Mesenchymal stem cell (in vitro differentiated cells and primary cell): Measurements from ENCODE around the gene MKS1.

Experiments
- DNase-seq: peaks from one replicate; pipeline ENCODE4 v3.0.0-alpha.2; 2013
- H2AFZ ChIP-seq: one replicate; pipeline ENCODE4 v1.6.1; 2013; ENCODE audit warnings: low read depth, mild to moderate bottlenecking, control low read depth, inconsistent platforms, low read length, moderate library complexity
- H2AK5ac ChIP-seq: 2 replicates; pipeline ENCODE4 v1.6.1; 2013; ENCODE audit warnings: low read length, moderate library complexity, mild to moderate bottlenecking, inconsistent platforms; ENCODE audit not compliant: severe bottlenecking
- H2BK120ac ChIP-seq: one replicate; pipeline ENCODE4 v1.6.1; 2013; ENCODE audit warnings: low read depth, mild to moderate bottlenecking, inconsistent platforms, low read length, moderate library complexity
- H2BK12ac ChIP-seq, 2 experiments: one replicate each; pipeline ENCODE4 v1.6.1; 2013; ENCODE audit warnings: inconsistent platforms in 2 of 2, low read length in 2 of 2, mild to moderate bottlenecking in 2 of 2, moderate library complexity in 2 of 2, control low read depth in 1 of 2
- H2BK15ac ChIP-seq: one replicate; pipeline ENCODE4 v1.6.1; 2013; ENCODE audit warnings: mild to moderate bottlenecking, low read depth, inconsistent platforms; ENCODE audit not compliant: poor library complexity, severe bottlenecking
- H2BK5ac ChIP-seq: 2 replicates; pipeline ENCODE4 v1.6.1; 2013; ENCODE audit warnings: low read depth, mild to moderate bottlenecking, low read length, control low read depth, inconsistent platforms; ENCODE audit not compliant: poor library complexity, severe bottlenecking
- H3K14ac ChIP-seq, 2 experiments: one replicate each; pipeline ENCODE4 v1.6.1; 2013; ENCODE audit warnings: inconsistent platforms in 2 of 2, low read length in 2 of 2, control low read depth in 1 of 2, mild to moderate bottlenecking in 1 of 2, moderate library complexity in 1 of 2
- H3K18ac ChIP-seq, 2 experiments: one replicate each; pipeline ENCODE4 v1.6.1; 2013; ENCODE audit warnings: inconsistent platforms in 2 of 2, low read length in 2 of 2, control low read depth in 1 of 2, low read depth in 1 of 2, mild to moderate bottlenecking in 1 of 2
- H3K23ac ChIP-seq, 2 experiments: one replicate each; pipeline ENCODE4 v1.6.1; 2013; ENCODE audit warnings: inconsistent platforms in 2 of 2, low read length in 2 of 2, mild to moderate bottlenecking in 2 of 2, moderate library complexity in 2 of 2, control low read depth in 1 of 2
- H3K27ac ChIP-seq: 2 replicates; pipeline ENCODE4 v1.5.1; 2013; ENCODE audit warnings: mild to moderate bottlenecking, moderate library complexity, low read length, control low read depth, inconsistent platforms; ENCODE audit not compliant: poor library complexity, severe bottlenecking
- H3K27me3 ChIP-seq, 2 experiments: 2 replicates each; pipeline versions ENCODE4 v1.6.1 to v1.7.0; 2013; ENCODE audit warnings: low read length in 2 of 2, mild to moderate bottlenecking in 2 of 2, moderate library complexity in 2 of 2, control low read depth in 1 of 2, inconsistent platforms in 1 of 2; ENCODE audit not compliant: control insufficient read depth in 1 of 2, insufficient read depth in 1 of 2
- H3K36me3 ChIP-seq, 2 experiments: 2 replicates each; pipeline versions ENCODE4 v1.6.1 to v1.7.0; 2013; ENCODE audit warnings: low read length in 2 of 2, control low read depth in 1 of 2, inconsistent platforms in 1 of 2, low read depth in 1 of 2, mild to moderate bottlenecking in 1 of 2; ENCODE audit not compliant: insufficient read depth in 2 of 2, control insufficient read depth in 1 of 2
- H3K4ac ChIP-seq, 2 experiments: one replicate each; pipeline ENCODE4 v1.6.1; 2013; ENCODE audit warnings: inconsistent platforms in 2 of 2, low read length in 2 of 2, mild to moderate bottlenecking in 2 of 2, moderate library complexity in 2 of 2, control low read depth in 1 of 2, low read depth in 1 of 2
- H3K4me1 ChIP-seq: 2 replicates; pipeline ENCODE4 v1.6.1; 2013; ENCODE audit warnings: low read depth, low read length, control low read depth; ENCODE audit not compliant: control insufficient read depth, insufficient read depth
- H3K4me2 ChIP-seq: 2 replicates; pipeline ENCODE4 v1.6.1; 2013; ENCODE audit warnings: low read length, mild to moderate bottlenecking, inconsistent platforms; ENCODE audit not compliant: poor library complexity, severe bottlenecking
- H3K4me3 ChIP-seq, 2 experiments: 2 replicates each; pipeline versions ENCODE4 v1.5.1 to v1.7.0; 2013; ENCODE audit warnings: low read length in 2 of 2, mild to moderate bottlenecking in 2 of 2, control low read depth in 1 of 2, low read depth in 1 of 2; ENCODE audit not compliant: insufficient read depth in 1 of 2
- H3K79me1 ChIP-seq: replicated peaks from 2 replicates; pipeline ENCODE4 v1.6.1; 2013; ENCODE audit warnings: mild to moderate bottlenecking, control low read depth, low read length, inconsistent platforms; ENCODE audit not compliant: poor library complexity, severe bottlenecking
- H3K9ac ChIP-seq: 2 replicates; pipeline ENCODE4 v1.7.0; 2013; ENCODE audit warnings: mild to moderate bottlenecking, low read length, moderate library complexity
- H3K9me3 ChIP-seq: 2 replicates; pipeline ENCODE4 v1.7.0; 2013; ENCODE audit warnings: mild to moderate bottlenecking, low read length; ENCODE audit not compliant: control insufficient read depth
- H4K8ac ChIP-seq: one replicate; pipeline ENCODE4 v1.6.1; 2013; ENCODE audit warnings: inconsistent platforms, mild to moderate bottlenecking, low read length, moderate library complexity
- H4K91ac ChIP-seq: one replicate; pipeline ENCODE4 v1.6.1; 2013; ENCODE audit warnings: mild to moderate bottlenecking, low read length, inconsistent platforms
- WGBS: methylation state at CpG from one replicate; pipeline ENCODE4 v1.1.7; 2013; ENCODE audit warnings: mixed read lengths; 5-methylcytosine and 5-hydroxymethylcytosine counted together

MKS1 gene

GRCh38 chr17:58232707-58233156, 13.7 kb upstream of the MKS1 start:
- H3K14ac ChIP-seq = no peak overlapping the region
- H3K9ac ChIP-seq = peak overlapping the region; percentile 57
- H2BK120ac ChIP-seq = no peak overlapping the region
- H3K4ac ChIP-seq = no peak overlapping the region
- DNase-seq = peak; percentile 39
- no peak overlapping the region for H4K8ac ChIP-seq
- H3K79me1 ChIP-seq = no peaks in the 10 kb centered on the region
- no peak overlapping the region for H2BK15ac ChIP-seq
- H3K4me1 ChIP-seq = peaks cover 4% of the 10 kb centered on the region
- 49% methylated on average over 12 of the region's 12 CpGs for WGBS
- no peaks in the 10 kb centered on the region for H3K36me3 ChIP-seq
- peaks cover 24 to 42% of the 10 kb centered on the region in 2 experiments for H3K27me3 ChIP-seq
- no peak overlapping the region for H2AFZ ChIP-seq
- H4K91ac ChIP-seq = no peak overlapping the region
- no peak overlapping the region for H3K4me2 ChIP-seq
- H3K4me3 ChIP-seq = peak overlapping the region in 1 of 2 experiments; percentile 5
- no peak overlapping the region for H2AK5ac ChIP-seq
- H2BK12ac ChIP-seq = no peak overlapping the region
- no peak overlapping the region for H2BK5ac ChIP-seq
- H3K23ac ChIP-seq = no peak overlapping the region
- H3K9me3 ChIP-seq = no peaks in the 10 kb centered on the region
- H3K27ac ChIP-seq = no peak overlapping the region
- no peak overlapping the region for H3K18ac ChIP-seq

- H3K9ac ChIP-seq = peak overlapping the region; percentile 57
- peaks cover 18 to 38% of the 10 kb centered on the region in 2 experiments for H3K27me3 ChIP-seq
- no peak overlapping the region for H2AK5ac ChIP-seq
- WGBS = 38% methylated on average over 2 of the region's 2 CpGs
- no peak overlapping the region for H3K23ac ChIP-seq
- H2BK5ac ChIP-seq = no peak overlapping the region
- H2BK12ac ChIP-seq = no peak overlapping the region
- H3K27ac ChIP-seq = no peak overlapping the region
- no peak overlapping the region for H4K8ac ChIP-seq
- DNase-seq = no peak
- no peak overlapping the region for H2BK120ac ChIP-seq
- H3K9me3 ChIP-seq = no peaks in the 10 kb centered on the region
- H3K4ac ChIP-seq = no peak overlapping the region
- peak overlapping the region in 1 of 2 experiments; percentile 25 for H3K4me3 ChIP-seq
- H3K4me2 ChIP-seq = no peak overlapping the region
- H3K4me1 ChIP-seq = peaks cover 4% of the 10 kb centered on the region
- no peak overlapping the region for H4K91ac ChIP-seq
- H3K36me3 ChIP-seq = no peaks in the 10 kb centered on the region
- no peak overlapping the region for H3K18ac ChIP-seq
- no peak overlapping the region for H2BK15ac ChIP-seq
- no peaks in the 10 kb centered on the region for H3K79me1 ChIP-seq
- no peak overlapping the region for H2AFZ ChIP-seq
- H3K14ac ChIP-seq = no peak overlapping the region
Observed at GRCh38 chr17:58231641-58232040, 12.6 kb upstream of the MKS1 start.

GRCh38 chr17:58229881-58230280, 10.8 kb upstream of the MKS1 start:
- Histone ChIP-seq H2AK5ac (no peak overlapping the region), H3K36me3 (no peaks in the 10 kb centered on the region), H4K91ac (no peak overlapping the region), H2BK120ac (no peak overlapping the region), H3K4me2 (no peak overlapping the region), H3K18ac (no peak overlapping the region), H3K27me3 (peaks cover 6 to 21% of the 10 kb centered on the region in 2 experiments), H3K4me3 (no peak overlapping the region), H2BK12ac (no peak overlapping the region), H3K79me1 (no peaks in the 10 kb centered on the region), H3K27ac (no peak overlapping the region), H4K8ac (no peak overlapping the region), H3K4me1 (peaks cover 4% of the 10 kb centered on the region), H3K9ac (no peak overlapping the region), H3K14ac (no peak overlapping the region), H3K9me3 (no peaks in the 10 kb centered on the region), H3K4ac (no peak overlapping the region), H2AFZ (no peak overlapping the region), H2BK15ac (no peak overlapping the region), H3K23ac (no peak overlapping the region), H2BK5ac (no peak overlapping the region)
- no peak for DNase-seq
- 93% methylated on average over 4 of the region's 4 CpGs for WGBS

GRCh38 chr17:58229384-58229783, 10.3 kb upstream of the MKS1 start:
- H2BK15ac ChIP-seq = no peak overlapping the region
- WGBS = 67% methylated on average over 1 of the region's 1 CpG
- no peaks in the 10 kb centered on the region for H3K36me3 ChIP-seq

More at GRCh38 chr17:58229384-58229783, 10.3 kb upstream of the MKS1 start:
- peaks cover 4% of the 10 kb centered on the region for H3K4me1 ChIP-seq
- no peak overlapping the region for H3K18ac ChIP-seq
- H2AFZ ChIP-seq = no peak overlapping the region
- no peaks in the 10 kb centered on the region for H3K9me3 ChIP-seq
- H3K9ac ChIP-seq = no peak overlapping the region
- no peak overlapping the region for H3K23ac ChIP-seq
- peaks cover 1 to 16% of the 10 kb centered on the region in 2 experiments for H3K27me3 ChIP-seq
- no peak overlapping the region for H2BK5ac ChIP-seq
- H2BK120ac ChIP-seq = no peak overlapping the region
- H2BK12ac ChIP-seq = no peak overlapping the region
- no peak overlapping the region for H3K4me2 ChIP-seq
- no peak for DNase-seq
- no peak overlapping the region for H3K27ac ChIP-seq
- no peak overlapping the region for H3K4ac ChIP-seq
- H3K79me1 ChIP-seq = no peaks in the 10 kb centered on the region
- H2AK5ac ChIP-seq = no peak overlapping the region
- H4K91ac ChIP-seq = no peak overlapping the region
- no peak overlapping the region for H4K8ac ChIP-seq
- no peak overlapping the region for H3K4me3 ChIP-seq
- H3K14ac ChIP-seq = no peak overlapping the region
